GM21390 (cell line): ENCODE results near the gene CEBPA.

Source experiments
- ATAC-seq: cut with Tn5 transposase; IDR thresholded peaks from one replicate; pipeline ENCODE4 v1.9.1; 2021; ENCODE audit not compliant: unreplicated experiment

The CEBPA gene

DNA sequence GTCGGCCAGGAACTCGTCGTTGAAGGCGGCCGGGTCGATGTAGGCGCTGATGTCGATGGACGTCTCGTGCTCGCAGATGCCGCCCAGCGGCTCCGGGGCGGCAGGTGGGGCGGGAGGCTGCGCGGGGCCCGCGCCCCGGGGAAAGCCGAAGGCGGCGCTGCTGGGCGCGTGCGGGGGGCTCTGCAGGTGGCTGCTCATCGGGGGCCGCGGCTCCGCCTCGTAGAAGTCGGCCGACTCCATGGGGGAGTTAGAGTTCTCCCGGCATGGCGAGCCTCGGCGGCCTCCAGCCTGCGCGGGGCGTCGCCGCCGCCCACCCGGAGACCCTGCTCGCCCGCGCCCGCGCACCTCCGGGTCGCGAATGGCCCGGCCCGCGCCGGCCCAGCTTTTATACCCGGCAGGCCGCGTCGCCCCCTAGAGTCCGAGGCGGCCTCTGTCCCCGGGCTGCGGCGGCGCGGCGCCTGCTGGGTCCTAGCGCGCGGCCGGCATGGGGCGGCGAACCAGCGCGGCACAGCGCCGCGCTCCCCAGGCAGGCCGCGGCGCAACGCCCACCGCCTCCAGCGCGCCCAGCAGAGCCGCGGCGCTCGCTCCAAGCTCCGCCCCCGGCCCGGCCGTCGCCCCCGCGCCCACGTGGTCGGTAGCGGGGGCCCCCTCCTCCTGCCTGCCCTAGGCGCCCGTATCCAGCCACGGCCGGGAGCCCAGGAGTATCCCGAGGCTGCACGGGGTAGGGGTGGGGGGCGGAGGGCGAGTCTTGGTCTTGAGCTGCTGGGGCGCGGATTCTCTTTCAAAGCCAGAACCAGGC lies at the start of gene CEBPA:
Gene CEBPA (minus strand): TSS at position 360 of the 799 bp plus-strand sequence. CDS start 120 bp downstream, at position 240.
- ATAC-seq, result peak; percentile 82

DNA sequence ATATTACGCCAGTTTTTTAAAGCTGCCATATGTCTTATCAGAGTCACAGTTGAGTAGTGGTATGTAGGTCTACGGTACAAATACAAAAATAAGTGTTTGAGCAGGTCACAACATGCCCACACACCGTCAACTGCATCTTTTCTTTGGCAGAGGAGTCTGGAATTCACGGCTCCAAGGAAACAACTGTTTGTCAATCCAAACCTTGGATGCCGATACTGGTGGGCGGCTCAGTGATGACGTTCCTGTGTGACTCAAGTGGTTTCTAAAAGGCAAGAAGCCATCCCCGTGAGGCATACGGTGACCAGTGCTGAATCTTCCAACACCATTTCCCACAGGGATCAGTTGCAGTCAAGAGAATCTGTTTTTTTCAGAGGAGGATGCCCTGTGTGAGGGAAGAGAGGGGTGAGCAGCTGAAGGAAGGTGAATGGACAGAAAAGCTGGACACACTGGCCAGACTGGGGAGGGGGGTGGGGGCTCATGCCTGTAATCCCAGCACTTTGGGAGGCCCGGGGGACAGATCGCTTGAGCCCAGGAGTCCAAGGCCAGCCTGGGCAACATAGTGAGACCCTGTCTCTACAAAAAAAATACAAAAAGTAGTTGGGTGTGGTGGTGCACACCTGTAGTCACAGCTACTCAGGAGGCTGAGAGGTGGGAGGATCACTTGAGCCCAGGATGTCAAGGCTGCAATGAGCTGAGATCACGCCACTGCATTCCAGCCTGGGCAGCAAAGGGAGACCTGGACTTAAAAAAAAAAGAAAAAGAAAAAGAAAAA lies 48.4 kb upstream of the CEBPA start:
- no peak for ATAC-seq

DNA sequence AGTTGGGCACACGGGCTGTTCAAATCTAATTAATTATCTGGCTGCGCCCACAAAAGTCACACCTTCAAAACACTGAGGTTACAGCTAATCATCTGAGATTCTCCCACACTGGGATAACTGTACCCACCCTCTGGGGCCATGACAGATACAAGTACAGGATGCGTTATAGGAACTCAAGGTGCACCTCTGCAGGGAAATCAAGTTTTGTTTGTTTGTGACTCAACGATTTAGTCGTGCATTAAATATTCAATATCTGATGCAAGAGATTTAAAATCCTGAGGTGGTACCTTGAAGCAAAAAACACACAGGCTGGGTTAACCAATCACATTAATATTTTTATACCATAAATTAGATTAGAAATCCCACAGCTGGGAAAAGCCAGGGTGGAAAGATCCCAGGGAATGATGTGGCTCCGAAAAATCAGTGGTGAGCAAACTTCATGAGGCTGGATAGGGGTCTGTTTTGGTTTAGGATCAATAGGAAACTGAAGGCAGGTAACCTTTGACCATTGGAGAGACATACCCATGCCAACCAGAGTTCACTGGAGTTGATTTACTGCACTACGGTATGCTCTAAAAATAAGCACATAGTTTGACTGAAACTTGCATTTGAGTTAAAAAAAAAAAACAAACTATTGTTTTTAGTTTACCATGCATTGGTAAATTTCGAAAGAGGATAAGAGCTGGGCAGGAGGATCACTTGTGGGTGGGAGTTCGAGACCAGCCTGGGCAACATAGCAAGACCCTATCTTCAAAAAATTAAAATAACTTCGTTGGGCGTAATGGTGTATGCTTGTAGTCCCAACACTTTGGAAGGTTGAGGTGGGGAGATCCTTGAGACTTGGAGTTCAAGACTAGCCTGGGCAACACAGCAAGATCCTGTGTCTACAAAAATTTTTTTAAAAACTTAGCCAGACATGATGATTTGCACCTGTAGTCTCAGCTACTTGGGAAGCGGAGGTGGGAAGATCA lies 47.3 kb upstream of the CEBPA start:
- no peak for ATAC-seq

DNA sequence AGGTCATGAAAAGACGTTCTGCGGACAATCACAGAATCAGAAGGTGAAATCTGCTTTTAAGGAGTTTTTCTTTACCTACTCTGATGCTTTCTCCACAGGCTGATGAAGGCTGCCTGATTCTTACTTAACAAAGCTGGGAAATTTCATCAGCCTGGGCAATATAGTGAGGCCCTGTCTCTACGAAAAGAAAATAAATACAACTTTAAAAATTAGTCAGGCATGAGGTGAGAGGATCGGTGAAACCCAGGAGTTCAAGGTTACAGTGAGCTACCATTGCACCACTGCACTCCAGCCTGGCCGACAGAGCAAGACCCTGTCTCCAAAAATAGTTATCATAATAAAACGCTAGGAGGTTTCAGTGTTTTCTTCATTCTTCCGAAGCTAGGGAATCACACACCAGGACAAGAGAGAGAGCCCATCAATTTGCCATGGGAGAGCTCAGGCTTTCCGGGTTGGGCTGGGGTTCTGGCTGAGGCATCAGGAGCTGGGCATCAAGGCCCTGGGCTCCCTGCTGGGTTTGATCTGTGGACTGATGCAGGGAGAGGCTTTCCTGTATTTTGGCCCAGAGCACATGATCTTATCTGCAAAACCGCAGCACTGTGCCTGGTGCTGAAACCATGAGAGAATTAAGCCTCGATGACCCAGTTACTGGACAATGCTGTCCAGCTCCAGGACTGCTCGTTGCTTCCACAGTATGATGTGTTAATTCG lies 46.1 kb upstream of the CEBPA start:
- no peak for ATAC-seq

DNA sequence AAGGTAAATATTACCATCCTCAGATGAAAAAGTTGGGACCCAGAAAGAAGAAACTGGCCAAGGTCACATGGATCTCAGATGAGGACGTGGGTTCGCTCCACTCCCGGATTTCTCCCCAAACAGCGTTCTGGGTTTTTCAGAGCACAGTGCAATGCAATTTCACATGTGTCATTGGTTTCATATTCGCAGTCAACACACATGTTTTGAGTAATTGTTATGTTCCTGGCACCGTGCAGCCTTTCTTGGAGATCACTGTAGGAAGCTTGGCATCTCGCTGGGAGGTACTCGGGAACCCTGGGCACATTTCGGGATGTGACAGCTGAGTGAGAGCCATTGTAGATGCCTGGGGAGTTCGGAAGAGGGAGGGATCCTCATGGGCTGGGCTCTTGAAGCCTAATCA lies 45.0 kb upstream of the CEBPA start:
- no peak for ATAC-seq

DNA sequence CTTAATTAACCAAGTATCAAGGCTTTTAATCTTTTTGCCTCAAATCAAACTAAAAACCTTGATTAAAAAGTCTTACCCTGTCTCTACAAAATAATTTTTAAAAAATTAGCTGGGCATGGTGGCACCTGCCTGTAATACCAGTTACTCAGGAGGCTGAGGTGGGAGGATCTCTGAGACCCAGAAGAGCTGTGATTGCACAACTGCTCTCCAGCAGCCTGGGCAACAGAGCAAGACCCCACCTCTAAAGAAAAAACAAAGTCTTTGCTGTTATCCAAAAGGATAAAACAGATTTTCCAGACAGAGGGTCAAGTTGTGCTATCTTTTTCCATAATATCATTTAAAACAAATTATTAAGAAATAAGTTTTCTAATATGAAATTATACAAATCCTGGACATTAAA lies 44.3 kb upstream of the CEBPA start:
- no peak for ATAC-seq

DNA sequence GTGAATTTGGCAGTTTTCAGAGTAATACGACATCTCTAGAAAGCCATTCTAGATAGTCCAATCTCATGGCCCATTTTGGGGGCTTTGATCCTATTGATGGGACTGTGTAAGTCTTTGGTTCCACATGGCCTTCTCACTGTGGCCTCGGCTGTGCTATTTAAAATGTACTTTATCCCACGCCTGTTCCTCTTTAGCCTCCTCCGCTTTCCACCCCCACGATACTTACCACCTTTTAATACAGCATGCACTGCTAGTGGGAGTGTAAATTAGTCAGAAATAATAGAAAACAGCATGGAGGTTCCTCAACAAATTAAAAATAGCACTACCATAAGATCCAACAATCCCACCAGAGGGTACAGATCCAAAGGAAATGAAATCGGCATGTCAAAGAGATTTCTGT lies 42.8 kb upstream of the CEBPA start:
- ATAC-seq, result no peak

DNA sequence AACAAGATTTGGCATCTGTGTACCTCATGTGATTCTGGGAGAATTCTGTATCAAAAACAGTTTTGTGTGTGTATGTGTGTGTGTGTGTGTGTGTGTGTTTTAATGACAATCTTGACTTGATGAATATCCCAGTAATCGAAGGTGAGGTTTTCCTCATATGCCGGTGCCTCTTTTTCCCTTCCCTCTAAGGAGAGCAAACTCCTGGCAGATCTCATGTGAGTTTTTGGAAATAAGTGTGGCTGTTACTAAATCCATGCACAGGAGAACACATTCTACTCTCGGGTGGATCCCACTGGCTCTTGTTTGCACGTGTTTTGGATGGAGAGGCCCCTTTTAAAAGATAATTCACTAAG lies 42.2 kb upstream of the CEBPA start:
- ATAC-seq, result no peak

DNA sequence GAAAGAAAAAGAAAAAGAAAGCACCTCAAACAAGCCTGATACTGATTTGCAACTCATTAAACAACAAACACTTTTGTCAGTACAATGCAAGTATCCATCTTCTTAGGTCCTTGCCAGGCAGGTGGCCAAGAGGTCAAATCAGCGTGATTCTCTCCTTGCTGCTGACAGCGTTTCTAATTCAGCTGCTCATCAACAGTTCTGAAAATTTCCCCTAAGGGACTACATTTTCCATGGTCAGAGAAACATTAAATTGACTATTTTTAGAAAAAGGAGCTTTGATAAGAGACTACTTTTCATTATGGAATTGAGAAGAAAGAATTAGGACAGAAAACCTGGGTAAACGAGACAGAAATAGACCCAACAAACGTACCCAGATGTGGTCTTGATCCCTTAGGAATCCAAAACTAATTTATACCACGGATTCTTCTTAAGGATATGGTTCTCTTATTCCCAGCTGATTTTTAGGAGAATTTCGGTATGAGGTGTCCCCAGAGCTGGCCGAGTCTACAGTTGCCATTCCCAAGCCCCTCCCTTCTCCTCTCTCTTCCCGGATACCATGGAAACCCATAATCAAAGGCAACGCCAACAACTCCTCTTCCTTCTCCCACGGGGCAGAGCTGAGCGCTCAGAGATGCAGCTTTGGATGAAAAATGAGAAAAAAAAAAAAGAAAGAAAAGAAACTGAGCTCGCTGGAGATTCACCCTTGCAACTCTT lies 41.7 kb upstream of the CEBPA start:
- ATAC-seq, result no peak

DNA sequence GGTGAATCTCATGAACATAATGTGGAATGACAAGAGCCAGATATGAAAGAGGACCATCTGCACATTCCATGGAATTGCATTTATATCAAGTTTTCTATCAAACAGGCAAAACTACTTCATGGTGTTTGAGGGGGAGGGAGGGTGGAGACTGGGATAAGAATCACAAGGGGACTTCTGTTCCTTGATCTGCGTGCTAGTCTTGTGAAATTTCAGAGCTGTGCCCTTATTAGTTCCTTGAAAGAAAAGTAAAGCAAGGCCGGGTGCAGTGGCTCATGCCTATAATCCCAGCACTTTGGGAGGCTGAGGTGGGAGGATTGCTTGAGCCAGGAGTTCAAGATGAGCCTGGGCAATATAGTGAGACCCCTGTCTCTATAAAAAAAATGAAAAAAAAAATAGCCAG lies 41.0 kb upstream of the CEBPA start:
- ATAC-seq, result no peak

DNA sequence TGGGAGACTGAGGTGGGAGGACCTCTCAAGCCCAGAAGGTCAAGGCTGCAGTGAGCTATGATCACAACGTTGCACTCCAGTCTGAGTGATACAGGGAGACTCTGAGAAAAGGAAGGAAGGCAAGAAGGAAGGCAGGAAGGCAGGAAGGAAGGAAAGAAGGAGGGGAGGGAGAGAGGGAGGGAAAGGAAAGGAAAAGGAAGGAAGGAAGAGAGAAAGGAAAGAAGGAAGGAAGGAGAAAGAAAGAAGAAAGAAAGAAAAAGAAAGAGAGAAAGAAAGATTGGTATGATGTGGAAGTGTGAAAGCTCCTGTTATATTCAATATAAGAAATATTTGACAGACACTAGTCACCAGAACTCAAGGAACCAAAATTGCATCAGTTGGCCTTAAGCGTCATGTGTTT lies 38.7 kb upstream of the CEBPA start:
- no peak for ATAC-seq

DNA sequence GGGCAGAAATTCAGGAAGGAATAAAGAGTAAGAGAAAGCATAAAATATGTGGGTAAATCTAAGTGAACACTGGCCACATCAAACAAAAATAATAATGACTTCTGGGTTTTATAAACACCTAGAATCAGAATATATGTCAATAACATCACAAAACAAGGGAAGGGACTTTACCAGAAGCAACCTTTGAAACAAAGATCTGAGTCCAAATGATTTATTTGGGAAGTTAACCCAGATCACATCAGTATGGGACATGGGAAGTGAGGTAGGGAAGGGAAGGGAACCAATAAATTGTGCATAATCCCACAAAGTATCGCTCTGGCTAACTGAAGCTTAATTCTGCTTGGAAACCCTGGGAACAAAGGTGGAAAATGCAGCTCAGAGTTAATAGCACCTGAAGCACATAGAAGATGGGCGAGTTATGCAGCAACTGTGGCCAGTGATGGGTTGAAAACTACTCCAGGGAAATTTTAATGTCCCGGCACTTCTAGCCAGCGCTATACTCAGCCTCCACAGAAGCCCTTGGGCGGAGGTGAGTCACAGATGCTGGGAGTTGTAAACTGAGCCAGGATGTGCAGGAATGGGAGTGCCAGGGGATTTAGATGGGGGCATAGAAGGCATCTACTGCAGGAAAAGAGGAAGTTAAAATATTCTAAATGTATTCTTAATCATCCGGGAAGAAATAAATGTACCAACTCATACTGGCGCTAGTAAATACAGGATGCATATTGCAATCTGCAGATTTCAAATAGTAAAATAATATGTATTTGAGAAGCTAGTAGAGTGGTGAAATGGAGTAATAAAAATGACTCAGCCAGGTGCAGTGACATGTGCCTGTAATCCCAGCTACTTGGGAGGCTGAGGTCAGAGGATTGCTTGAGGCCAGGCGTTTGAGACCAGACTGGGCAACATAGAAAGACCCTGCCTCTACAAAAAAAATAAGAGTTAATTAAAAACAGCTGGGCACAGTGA lies 37.0 kb upstream of the CEBPA start:
- no peak for ATAC-seq

DNA sequence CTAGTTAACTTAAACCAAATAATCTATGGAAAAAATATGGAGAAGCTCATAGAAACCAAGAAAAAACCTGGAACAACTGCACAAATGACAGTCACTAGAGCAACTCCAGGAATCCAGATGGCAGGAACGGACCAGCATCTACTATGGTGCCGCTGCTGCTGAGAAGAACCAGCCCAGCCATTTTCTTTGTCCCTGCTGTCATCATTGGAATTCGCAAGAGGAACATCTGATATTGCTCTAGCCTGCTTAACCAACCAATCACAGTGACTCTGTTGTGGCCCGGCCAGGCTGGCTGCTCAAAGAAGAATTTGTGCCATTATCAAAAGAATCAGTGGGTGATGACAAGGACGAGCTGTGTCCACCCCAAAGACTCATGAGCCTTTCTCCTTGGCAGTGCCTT lies 33.1 kb upstream of the CEBPA start:
- ATAC-seq, result no peak

DNA sequence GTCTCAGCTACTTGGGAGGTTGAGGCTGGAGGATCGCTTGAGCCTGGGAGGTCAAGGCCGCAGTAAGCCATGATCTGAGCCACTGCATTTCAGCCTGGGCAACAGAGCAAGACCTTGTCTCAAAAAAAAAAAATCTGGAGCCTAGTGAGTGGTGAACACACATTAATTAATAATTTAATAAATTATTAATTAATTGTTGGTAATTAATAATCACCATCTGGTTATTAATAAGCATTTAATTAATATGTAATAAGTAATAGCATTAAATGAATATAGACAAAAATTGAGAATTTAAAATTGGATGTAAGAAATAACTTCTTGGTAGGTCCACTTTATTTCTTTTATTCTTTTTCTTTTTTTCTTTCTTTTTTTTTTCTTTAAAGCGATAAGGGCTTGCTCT lies 31.9 kb upstream of the CEBPA start:
- ATAC-seq, result no peak

DNA sequence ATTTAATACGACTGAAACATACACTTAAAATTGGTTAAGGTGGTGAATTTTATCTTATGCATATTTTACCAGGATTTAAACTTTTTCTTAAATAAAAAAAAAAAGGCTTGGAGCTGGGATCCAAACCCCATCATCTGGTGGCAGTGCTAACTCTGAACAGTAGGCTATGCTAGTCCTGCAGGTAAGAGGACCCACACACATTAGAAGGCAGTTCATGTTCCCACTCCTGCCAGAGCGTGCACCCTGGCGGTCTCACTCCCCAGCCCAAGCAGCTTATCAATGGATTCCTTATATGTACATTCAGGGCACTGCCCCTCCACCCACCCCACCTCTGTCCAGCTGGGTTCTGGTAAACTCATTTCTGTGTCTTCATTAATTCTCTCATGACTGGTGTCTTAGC lies 31.3 kb upstream of the CEBPA start:
- ATAC-seq, result no peak

DNA sequence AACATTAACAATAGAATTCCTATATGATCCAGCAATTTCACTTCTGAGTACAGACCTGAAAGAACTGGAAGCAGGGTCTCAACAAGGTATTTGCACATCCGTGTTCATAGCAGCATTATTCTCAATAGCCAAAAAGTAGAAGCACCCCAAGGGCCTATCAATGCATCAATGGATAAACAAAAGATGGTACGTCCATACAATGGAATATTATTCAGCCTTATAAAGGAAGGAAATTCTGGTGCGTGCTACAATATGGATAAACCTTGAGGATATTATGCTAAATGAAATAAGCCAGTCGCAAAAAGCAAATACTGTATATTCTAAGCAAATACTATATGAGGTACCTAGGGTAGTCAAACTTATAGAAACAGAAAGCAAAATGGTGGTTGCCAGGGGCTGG lies 30.8 kb upstream of the CEBPA start:
- no peak for ATAC-seq

DNA sequence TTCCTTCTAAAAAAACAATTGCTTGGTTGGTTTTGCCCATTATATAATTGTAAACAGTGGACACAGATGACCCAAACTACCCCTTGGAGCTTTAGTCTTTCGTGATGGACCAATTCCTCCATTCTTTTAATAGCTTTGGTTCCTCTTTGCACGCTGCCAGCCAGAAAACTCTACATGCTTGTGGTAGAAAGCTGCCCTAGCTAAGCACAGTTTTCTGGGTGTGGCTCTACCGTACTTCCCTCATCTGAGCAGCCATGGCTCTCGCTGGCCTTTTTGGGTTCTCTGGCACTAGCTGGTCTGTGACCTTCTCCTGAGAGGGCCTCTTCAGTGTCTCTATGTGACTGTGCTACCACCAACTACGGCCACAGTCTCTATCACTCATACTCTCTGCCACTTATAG lies 29.9 kb upstream of the CEBPA start:
- ATAC-seq, result no peak

DNA sequence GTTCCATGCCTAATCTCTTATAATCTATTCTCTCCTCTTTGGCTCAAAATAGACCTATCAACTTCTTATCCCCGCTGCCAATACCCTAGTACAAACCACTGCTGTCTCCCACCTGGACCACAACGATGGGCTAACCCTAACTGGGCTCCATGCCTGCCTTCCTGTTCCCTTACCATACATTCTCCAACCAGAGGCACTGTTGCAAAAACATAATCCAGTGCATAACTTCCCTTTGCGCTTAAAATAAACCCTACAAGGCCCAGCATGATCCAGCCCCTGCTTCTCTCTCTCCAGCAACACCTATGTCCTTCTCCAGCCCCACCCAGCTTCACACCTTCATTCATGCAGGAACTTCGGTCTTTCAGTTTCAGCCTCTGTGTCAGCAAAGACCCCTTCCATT lies 27.4 kb upstream of the CEBPA start:
- ATAC-seq, result no peak

DNA sequence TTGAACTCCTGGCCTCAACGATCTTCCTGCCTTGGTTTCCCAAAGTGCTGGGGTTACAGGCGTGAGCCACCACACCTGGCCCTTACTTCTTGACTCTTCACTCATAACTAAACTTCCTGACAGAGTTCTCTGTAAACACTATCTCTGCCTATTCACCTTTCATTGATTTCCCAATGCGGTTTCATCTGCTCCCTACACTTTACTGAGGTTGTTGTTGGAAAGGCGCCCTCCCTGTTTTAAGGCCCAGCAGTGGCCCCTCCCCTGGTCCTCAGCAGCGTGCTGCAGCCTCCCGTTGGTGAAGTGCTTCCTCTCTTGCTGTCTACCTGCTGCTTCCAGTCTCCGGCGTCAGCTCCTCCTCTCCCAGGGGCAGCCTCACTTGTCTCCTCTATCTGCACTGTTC lies 26.7 kb upstream of the CEBPA start:
- no peak for ATAC-seq
